Endothelial cell of umbilical vein (primary cell): ENCODE data around the gene UPF2. TPM values are rescaled to one million over a fixed set of nuclear protein-coding genes. Genes with fewer than 3 reads are reported as not detected.

Experiments used
- BruUV-seq: library from RNA; stranded (reverse); fragments of 400-500 nt; replicated peaks from 2 replicates; lab custom pipeline; 2021; lab: Mats Ljungman, UMichigan
- CTCF ChIA-PET: fragments of 300-600, 350-600 bp; sonication (Branson Sonifier 250); formaldehyde crosslinking; loops from one replicate; lab custom pipeline; 2021; ENCODE audit warnings: antibody characterized with exemption, inconsistent platforms; lab: Charles Lee
- POLR2A ChIA-PET: fragments of 300-600, 350-600 bp; sonication (Branson Sonifier 250); formaldehyde crosslinking; loops from one replicate; lab custom pipeline; 2021; ENCODE audit warnings: antibody characterized with exemption, inconsistent platforms; lab: Charles Lee
- DNase-seq: peaks from one replicate; pipeline ENCODE4 v3.0.0-alpha.2; 2011; ENCODE audit warnings: low read depth, low spot score
- FAIRE-seq: peaks from 2 replicates; lab custom pipeline; 2011; peaks lifted over from hg19 to GRCh38; lab: Jason Lieb, UNC
- H2AFZ ChIP-seq: 2 replicates; pipeline ENCODE4 v1.6.0; 2012; ENCODE audit warnings: low read depth, low read length, control low read depth, inconsistent platforms
- H3K27ac ChIP-seq: 2 replicates; pipeline ENCODE4 v1.5.1; 2011; ENCODE audit warnings: low read depth, mild to moderate bottlenecking, control low read depth, low read length, moderate library complexity; ENCODE audit not compliant: insufficient read depth
- H3K27me3 ChIP-seq, 2 experiments: 2 replicates each; pipeline versions ENCODE4 v1.6.0 to v1.6.1; 2011; ENCODE audit warnings: low read length in 2 of 2, mixed read lengths in 1 of 2; ENCODE audit not compliant: control insufficient read depth in 2 of 2, insufficient read depth in 2 of 2
- H3K36me3 ChIP-seq, 2 experiments: 2 replicates in 1 of 2; 3 replicates in 1 of 2; pipeline ENCODE4 v1.5.1; 2011; ENCODE audit warnings: low read length in 2 of 2, mild to moderate bottlenecking in 1 of 2, moderate library complexity in 1 of 2; ENCODE audit not compliant: control insufficient read depth in 2 of 2, insufficient read depth in 2 of 2; ENCODE audit errors: extremely low read depth in 1 of 2
- H3K4me1 ChIP-seq: 3 replicates; pipeline ENCODE4 v1.5.1; 2011; ENCODE audit warnings: mild to moderate bottlenecking, low read length; ENCODE audit not compliant: control insufficient read depth, insufficient read depth; ENCODE audit errors: extremely low read depth
- H3K4me2 ChIP-seq: 2 replicates; pipeline ENCODE4 v1.6.1; 2011; ENCODE audit warnings: low read length, control low read depth, mixed read lengths; ENCODE audit not compliant: insufficient read depth
- H3K4me3 ChIP-seq, 3 experiments: fragments of 200-600 bp in 1 of 3; sonication (generic), shearing (Covaris generic) in 1 of 3; replicated peaks in 1 of 3; 2 replicates each; pipeline ENCODE4 v1.5.1; 2011 to 2016; ENCODE audit warnings: control low read depth in 3 of 3, low read length in 3 of 3, mild to moderate bottlenecking in 2 of 3, inconsistent platforms in 1 of 3, low read depth in 1 of 3, moderate library complexity in 1 of 3; ENCODE audit not compliant: insufficient read depth in 1 of 3
- H3K79me2 ChIP-seq: 2 replicates; pipeline ENCODE4 v1.6.0; 2012; ENCODE audit warnings: low read length, inconsistent platforms; ENCODE audit not compliant: control insufficient read depth, insufficient read depth
- H3K9ac ChIP-seq: replicated peaks from 2 replicates; pipeline ENCODE3; 2011; ENCODE audit warnings: low read length, control low read depth; ENCODE audit not compliant: insufficient read depth; ENCODE audit errors: extremely low read depth
- H3K9me1 ChIP-seq: replicated peaks from 3 replicates; pipeline ENCODE4 v1.6.0; 2011; ENCODE audit warnings: mild to moderate bottlenecking, low read length; ENCODE audit not compliant: control insufficient read depth, insufficient read depth; ENCODE audit errors: extremely low read depth
- H3K9me3 ChIP-seq: replicated peaks from 2 replicates; pipeline ENCODE4 v1.5.1; 2012; ENCODE audit warnings: low read length, inconsistent platforms; ENCODE audit not compliant: control insufficient read depth, insufficient read depth
- H4K20me1 ChIP-seq: replicated peaks from 2 replicates; pipeline ENCODE3; 2011; ENCODE audit warnings: mild to moderate bottlenecking, low read length; ENCODE audit not compliant: control insufficient read depth, insufficient read depth; ENCODE audit errors: extremely low read depth
- EZH2 ChIP-seq: IDR thresholded peaks from 2 replicates; pipeline ENCODE4 v1.6.1; 2012; ENCODE audit warnings: borderline replicate concordance, low read depth, mild to moderate bottlenecking, moderate library complexity, low read length, inconsistent platforms; ENCODE audit not compliant: severe bottlenecking
- FOS ChIP-seq: IDR thresholded peaks from 2 replicates; pipeline ENCODE4 v1.6.1; 2011; ENCODE audit warnings: mild to moderate bottlenecking, low read length, moderate library complexity, borderline replicate concordance; ENCODE audit not compliant: insufficient read depth
- GATA2 ChIP-seq: IDR thresholded peaks from 2 replicates; pipeline ENCODE4 v1.7.0; 2011; ENCODE audit warnings: low read depth, mild to moderate bottlenecking, moderate library complexity, mixed read lengths, low read length; ENCODE audit not compliant: insufficient read length, insufficient read depth
- JUN ChIP-seq: IDR thresholded peaks from 2 replicates; pipeline ENCODE4 v1.6.1; 2011; ENCODE audit warnings: borderline replicate concordance, low read depth; ENCODE audit not compliant: insufficient read length, insufficient read depth
- MYC ChIP-seq: IDR thresholded peaks from one replicate; pipeline ENCODE4 v1.6.1; 2011; ENCODE audit warnings: mild to moderate bottlenecking, low read depth, low read length
- POLR2A ChIP-seq: IDR thresholded peaks from 2 replicates; pipeline ENCODE4 v1.6.1; 2012; ENCODE audit warnings: low read depth, mild to moderate bottlenecking, control low read depth, low read length
- POLR2AphosphoS5 ChIP-seq: IDR thresholded peaks from 2 replicates; pipeline ENCODE4 v1.6.1; 2012; ENCODE audit warnings: low read depth, mild to moderate bottlenecking, control low read depth, low read length, moderate library complexity; ENCODE audit not compliant: insufficient read depth
- dilution Hi-C: fragments of 300-500 bp; cut with MboI; formaldehyde crosslinking; loops from one replicate; pipeline ENCODE4 v1.15.0; 2019; ENCODE audit warnings: low sequenced_read_pairs; ENCODE audit not compliant: extremely low pct_ligation_motif_present
- intact Hi-C: fragments of 100-400 bp; cut with micrococcal nuclease; formaldehyde crosslinking; loops from one replicate; pipeline ENCODE4 v1.10.0; 2022
- polyA plus RNA-seq, 4 experiments: library from polyadenylated mRNA; depleted of rRNA in 3 of 4; stranded (reverse) in 3 of 4; unstranded in 1 of 4; fragments of >200 nt; gene quantifications; 2 replicates each; pipeline versions ENCODE4 v1.2.1 to v1.2.3, GENCODE V29; 2011 to 2012; ENCODE audit warnings: missing spikeins in 1 of 4
- total RNA-seq: library from RNA; stranded (reverse); gene quantifications from 2 replicates; pipeline ENCODE4 v1.2.3, GENCODE V29; 2021
- TF ChIP-seq, protein P1 (sequence below): IDR thresholded peaks from 2 replicates; pipeline ENCODE4 v1.6.1; 2011; ENCODE audit not compliant: insufficient read depth, insufficient read length
- TF ChIP-seq, protein P2 (sequence below), 2 donors: IDR thresholded peaks; 1 replicate in 1 of 2; 2 replicates in 1 of 2; pipeline ENCODE4 v1.5.1; 2011; ENCODE audit warnings: low read length in 2 of 2, mild to moderate bottlenecking in 2 of 2, moderate library complexity in 2 of 2, control low read depth in 1 of 2, inconsistent platforms in 1 of 2, low read depth in 1 of 2; ENCODE audit not compliant: insufficient read depth in 1 of 2; ENCODE audit errors: extremely low read depth in 1 of 2

UPF2 gene
- total and polyA plus RNA-seq, 2 donors (not counting 3 experiments of a cell fraction or from before 2014, with no cell fraction given), result 4.8 to 27.7 TPM

DNA sequence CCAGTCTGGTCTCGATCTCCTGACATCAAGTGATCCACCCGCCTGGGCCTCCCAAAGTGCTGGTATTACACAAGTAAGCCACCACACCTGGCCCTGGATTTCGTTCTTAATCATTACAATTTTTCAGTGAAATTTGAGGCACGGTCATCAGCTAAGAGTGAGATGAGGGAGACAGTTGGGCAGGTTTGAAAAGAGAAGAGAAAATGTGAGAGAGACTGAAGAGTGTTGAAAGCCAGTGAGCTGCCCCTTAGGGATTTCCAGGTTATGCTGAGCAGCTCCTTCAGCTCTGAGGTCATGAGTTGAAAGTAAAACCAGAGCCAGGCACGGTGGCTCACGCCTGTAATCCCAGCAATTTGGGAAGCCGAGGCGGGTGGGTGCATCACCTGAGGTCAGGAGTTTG, 5.9 kb upstream of the UPF2 start:
- no TSS peak for BruUV-seq
- Histone ChIP-seq H3K79me2 (no peaks in the 10 kb centered on the region), H3K9me3 (no peaks in the 10 kb centered on the region), H3K36me3 (no peaks in the 10 kb centered on the region), H4K20me1 (no peaks in the 10 kb centered on the region), H3K4me2 (no peak overlapping the region), H3K27ac (no peak overlapping the region), H3K4me3 (no peak overlapping the region), H3K9me1 (no peaks in the 10 kb centered on the region), H3K27me3 (peaks cover 3 to 6% of the 10 kb centered on the region in 2 experiments), H3K9ac (no peak overlapping the region), H3K4me1 (peaks cover under 1% of the 10 kb centered on the region), H2AFZ (no peak overlapping the region)
- dilution Hi-C loops, result no loop called here
- TF ChIP-seq JUN (no peak), MYC (no peak), EZH2 (no peak), FOS (no peak), POLR2A (no peak), GATA2 (no peak), POLR2AphosphoS5 (no peak)
- TF ChIP-seq, protein P1, sequence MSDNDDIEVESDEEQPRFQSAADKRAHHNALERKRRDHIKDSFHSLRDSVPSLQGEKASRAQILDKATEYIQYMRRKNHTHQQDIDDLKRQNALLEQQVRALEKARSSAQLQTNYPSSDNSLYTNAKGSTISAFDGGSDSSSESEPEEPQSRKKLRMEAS, result no peak
- TF ChIP-seq, protein P2, sequence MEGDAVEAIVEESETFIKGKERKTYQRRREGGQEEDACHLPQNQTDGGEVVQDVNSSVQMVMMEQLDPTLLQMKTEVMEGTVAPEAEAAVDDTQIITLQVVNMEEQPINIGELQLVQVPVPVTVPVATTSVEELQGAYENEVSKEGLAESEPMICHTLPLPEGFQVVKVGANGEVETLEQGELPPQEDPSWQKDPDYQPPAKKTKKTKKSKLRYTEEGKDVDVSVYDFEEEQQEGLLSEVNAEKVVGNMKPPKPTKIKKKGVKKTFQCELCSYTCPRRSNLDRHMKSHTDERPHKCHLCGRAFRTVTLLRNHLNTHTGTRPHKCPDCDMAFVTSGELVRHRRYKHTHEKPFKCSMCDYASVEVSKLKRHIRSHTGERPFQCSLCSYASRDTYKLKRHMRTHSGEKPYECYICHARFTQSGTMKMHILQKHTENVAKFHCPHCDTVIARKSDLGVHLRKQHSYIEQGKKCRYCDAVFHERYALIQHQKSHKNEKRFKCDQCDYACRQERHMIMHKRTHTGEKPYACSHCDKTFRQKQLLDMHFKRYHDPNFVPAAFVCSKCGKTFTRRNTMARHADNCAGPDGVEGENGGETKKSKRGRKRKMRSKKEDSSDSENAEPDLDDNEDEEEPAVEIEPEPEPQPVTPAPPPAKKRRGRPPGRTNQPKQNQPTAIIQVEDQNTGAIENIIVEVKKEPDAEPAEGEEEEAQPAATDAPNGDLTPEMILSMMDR (IDR thresholded peaks at IDR 0.05; ENCODE audit: extremely low read depth in 1 of 2, insufficient read depth in 1 of 2, low read depth in 1 of 2, low read length in 2 of 2), result no peak
- ChIA-PET CTCF (no interaction called here), POLR2A (no interaction called here)
- intact Hi-C loops, result no loop called here
- DNase-seq (no peak), FAIRE-seq (no peak)
